ENCODE measurements around the gene DOK7. TPM values are rescaled to one million over a fixed set of nuclear protein-coding genes. Genes with fewer than 3 reads are reported as not detected.

DOK7 gene
- total RNA-seq, 2 donors from 2014 or later, result 8.8 to 36.7 TPM

- Histone ChIP-seq H3K4me1 (ENCODE audit: control insufficient read depth in 1 of 2, low read depth in 2 of 2) (no peaks in the 10 kb centered on the region), H3K27me3 (replicated peaks; ENCODE audit: insufficient read depth) (no peaks in the 10 kb centered on the region), H3K36me3 (peaks cover 11% of the 10 kb centered on the region), H3K27ac (no peak overlapping the region), H3K9me3 (no peaks in the 10 kb centered on the region), H3K4me3 (no peak overlapping the region)
- DNase-seq (ENCODE audit: low spot score), result no peak
- TF ChIP-seq, protein P1, sequence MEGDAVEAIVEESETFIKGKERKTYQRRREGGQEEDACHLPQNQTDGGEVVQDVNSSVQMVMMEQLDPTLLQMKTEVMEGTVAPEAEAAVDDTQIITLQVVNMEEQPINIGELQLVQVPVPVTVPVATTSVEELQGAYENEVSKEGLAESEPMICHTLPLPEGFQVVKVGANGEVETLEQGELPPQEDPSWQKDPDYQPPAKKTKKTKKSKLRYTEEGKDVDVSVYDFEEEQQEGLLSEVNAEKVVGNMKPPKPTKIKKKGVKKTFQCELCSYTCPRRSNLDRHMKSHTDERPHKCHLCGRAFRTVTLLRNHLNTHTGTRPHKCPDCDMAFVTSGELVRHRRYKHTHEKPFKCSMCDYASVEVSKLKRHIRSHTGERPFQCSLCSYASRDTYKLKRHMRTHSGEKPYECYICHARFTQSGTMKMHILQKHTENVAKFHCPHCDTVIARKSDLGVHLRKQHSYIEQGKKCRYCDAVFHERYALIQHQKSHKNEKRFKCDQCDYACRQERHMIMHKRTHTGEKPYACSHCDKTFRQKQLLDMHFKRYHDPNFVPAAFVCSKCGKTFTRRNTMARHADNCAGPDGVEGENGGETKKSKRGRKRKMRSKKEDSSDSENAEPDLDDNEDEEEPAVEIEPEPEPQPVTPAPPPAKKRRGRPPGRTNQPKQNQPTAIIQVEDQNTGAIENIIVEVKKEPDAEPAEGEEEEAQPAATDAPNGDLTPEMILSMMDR (IDR thresholded peaks at IDR 0.05), result no peak
- ATAC-seq (ENCODE audit: insufficient number of reproducible peaks, low FRiP score, low read depth), result no peak
Measured at GRCh38 chr4:3500634-3501101, 37.6 kb downstream of the DOK7 start.

GRCh38 chr4:3501126-3501824 is 38.2 kb downstream of the DOK7 start:
- ATAC-seq (ENCODE audit: insufficient number of reproducible peaks, low FRiP score, low read depth) (no peak), DNase-seq (ENCODE audit: low spot score) (no peak)
- Histone ChIP-seq H3K4me3 (no peak overlapping the region), H3K27ac (no peak overlapping the region), H3K27me3 (replicated peaks; ENCODE audit: insufficient read depth) (no peaks in the 10 kb centered on the region), H3K9me3 (no peaks in the 10 kb centered on the region), H3K36me3 (peaks cover 17% of the 10 kb centered on the region), H3K4me1 (ENCODE audit: control insufficient read depth in 1 of 2, low read depth in 2 of 2) (no peaks in the 10 kb centered on the region)
- TF ChIP-seq, protein P1 (IDR thresholded peaks at IDR 0.05), result no peak

DNA sequence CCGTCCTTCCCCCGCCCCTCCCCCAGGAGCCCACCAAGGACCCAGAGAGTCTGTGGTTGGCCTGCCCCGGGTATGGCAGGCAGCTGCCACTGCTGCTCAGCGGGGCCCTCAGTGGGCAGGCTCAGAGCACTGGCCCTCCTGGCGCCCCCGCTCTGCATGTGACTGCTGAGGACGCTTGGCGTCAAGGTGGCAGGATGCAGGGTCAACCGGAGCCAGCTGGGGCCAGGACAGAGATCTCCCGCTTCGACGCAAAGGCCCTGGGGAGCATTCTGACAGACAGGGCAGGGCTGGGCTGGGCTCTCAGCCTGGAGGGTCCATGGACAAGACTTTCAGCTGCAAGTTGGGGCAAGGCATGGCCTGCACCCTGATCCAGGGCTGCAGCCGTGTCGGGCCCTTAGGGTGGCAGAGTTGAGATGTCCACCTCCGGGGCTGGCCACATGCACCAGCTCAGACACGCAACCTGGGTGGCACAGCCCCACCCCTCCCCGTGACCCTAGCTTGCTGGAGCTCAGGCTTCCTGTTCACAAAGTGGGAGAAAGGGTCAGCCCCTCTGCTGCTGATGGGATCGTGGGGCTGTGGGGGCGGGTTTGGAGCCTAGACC is 38.8 kb downstream of the DOK7 start:
- TF ChIP-seq, protein P1 (IDR thresholded peaks at IDR 0.05), result no peak
- no peaks in the 10 kb centered on the region for H3K27me3 ChIP-seq (replicated peaks; ENCODE audit: insufficient read depth)

GRCh38 chr4:3502941-3503936 is 40.1 kb downstream of the DOK7 start:
- Histone ChIP-seq H3K9me3 (no peaks in the 10 kb centered on the region), H3K4me1 (ENCODE audit: control insufficient read depth in 1 of 2, low read depth in 2 of 2) (no peaks in the 10 kb centered on the region), H3K27me3 (replicated peaks; ENCODE audit: insufficient read depth) (no peaks in the 10 kb centered on the region), H3K36me3 (peaks cover 28% of the 10 kb centered on the region), H3K27ac (no peak overlapping the region), H3K4me3 (no peak overlapping the region)
- no peak for DNase-seq (ENCODE audit: low spot score)
- ATAC-seq (ENCODE audit: insufficient number of reproducible peaks, low FRiP score, low read depth), result no peak
- TF ChIP-seq, protein P1 (IDR thresholded peaks at IDR 0.05), result no peak

More for the DNA sequence above, 38.8 kb downstream of the DOK7 start:
- H3K4me3 ChIP-seq, result no peak overlapping the region
- DNase-seq (ENCODE audit: low spot score) (no peak), ATAC-seq (ENCODE audit: insufficient number of reproducible peaks, low FRiP score, low read depth) (no peak)
- no peaks in the 10 kb centered on the region for H3K4me1 ChIP-seq (ENCODE audit: control insufficient read depth in 1 of 2, low read depth in 2 of 2)
- peaks cover 19% of the 10 kb centered on the region for H3K36me3 ChIP-seq
- no peak overlapping the region for H3K27ac ChIP-seq
- no peaks in the 10 kb centered on the region for H3K9me3 ChIP-seq

DNA sequence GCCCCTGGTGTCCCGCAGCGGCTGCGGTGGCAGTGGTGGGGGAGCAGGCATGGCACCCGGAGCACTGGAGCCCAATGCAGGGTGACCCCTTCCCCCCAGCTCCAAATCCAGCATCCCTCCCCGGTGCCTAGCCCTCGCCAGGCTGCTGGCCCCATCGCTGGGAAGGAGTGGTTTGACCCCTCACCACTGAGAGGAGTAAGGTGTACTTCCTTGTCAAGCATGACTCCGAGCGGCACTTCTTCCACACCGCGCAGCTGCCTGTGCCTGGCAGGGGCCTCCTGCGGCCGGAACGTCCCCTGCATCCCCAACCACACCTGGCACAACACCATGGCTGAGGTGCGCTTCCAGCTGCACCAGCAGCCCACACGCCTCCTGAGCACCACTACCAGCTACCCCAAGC is 42.1 kb downstream of the DOK7 start:
- no peak for ATAC-seq (ENCODE audit: insufficient number of reproducible peaks, low FRiP score, low read depth)
- peaks cover 41% of the 10 kb centered on the region for H3K36me3 ChIP-seq

More for the DNA sequence above, 42.1 kb downstream of the DOK7 start:
- H3K4me1 ChIP-seq (ENCODE audit: control insufficient read depth in 1 of 2, low read depth in 2 of 2), result no peaks in the 10 kb centered on the region
- H3K27ac ChIP-seq, result no peak overlapping the region
- H3K9me3 ChIP-seq, result no peaks in the 10 kb centered on the region
- H3K27me3 ChIP-seq (replicated peaks; ENCODE audit: insufficient read depth), result no peaks in the 10 kb centered on the region
- TF ChIP-seq, protein P1 (IDR thresholded peaks at IDR 0.05), result no peak
- no peak for DNase-seq (ENCODE audit: low spot score)
- H3K4me3 ChIP-seq, result no peak overlapping the region
